IPS-15b (cell line): ENCODE data around the gene MFSD11.

Experiments used
- H3K27me3 ChIP-seq: one replicate; pipeline ENCODE4 v1.6.1; 2013; ENCODE audit warnings: low read length; ENCODE audit not compliant: control insufficient read depth, insufficient read depth
- H3K36me3 ChIP-seq: one replicate; pipeline ENCODE4 v1.6.1; 2013; ENCODE audit warnings: low read length; ENCODE audit not compliant: control insufficient read depth, insufficient read depth
- H3K4me1 ChIP-seq: one replicate; pipeline ENCODE4 v1.6.1; 2013; ENCODE audit warnings: mild to moderate bottlenecking, low read length; ENCODE audit not compliant: control insufficient read depth, insufficient read depth
- H3K4me3 ChIP-seq: one replicate; pipeline ENCODE4 v1.5.1; 2013; ENCODE audit warnings: low read depth, low read length
- H3K9ac ChIP-seq: one replicate; pipeline ENCODE4 v1.6.1; 2013; ENCODE audit warnings: low read depth, mild to moderate bottlenecking, low read length
- H3K9me3 ChIP-seq: one replicate; pipeline ENCODE4 v1.6.1; 2013; ENCODE audit warnings: mild to moderate bottlenecking, low read length; ENCODE audit not compliant: control insufficient read depth, insufficient read depth

MFSD11 gene

DNA sequence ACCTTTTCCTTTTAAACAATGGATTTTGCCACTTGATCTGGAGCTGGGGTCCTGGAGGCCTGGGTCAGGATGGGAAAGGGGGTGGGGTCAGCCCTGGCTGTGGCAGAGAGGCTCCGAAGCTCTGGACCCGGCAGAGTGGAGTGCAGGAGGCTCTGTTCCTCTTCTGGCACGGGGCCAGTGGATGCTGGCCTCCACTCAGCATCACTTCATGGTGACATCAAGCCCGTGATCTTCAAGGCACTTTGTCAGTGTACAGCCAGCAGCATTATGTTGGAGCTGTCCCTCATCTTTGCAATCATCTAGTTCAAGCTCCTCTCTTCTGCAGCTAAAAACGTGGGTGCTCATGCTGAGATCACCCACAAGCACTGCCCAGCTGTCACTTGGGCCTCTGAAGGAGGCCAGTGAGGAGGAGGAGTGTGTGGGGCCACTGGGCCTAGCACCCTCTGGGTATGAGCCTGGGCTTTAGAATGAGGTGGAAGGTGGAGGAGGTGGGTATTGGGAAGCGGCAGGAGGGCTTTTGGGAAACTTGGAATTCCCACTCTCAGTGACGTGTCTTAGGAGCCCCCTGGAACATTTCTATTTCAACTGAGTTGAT, 84.4 kb downstream of the MFSD11 start:
- H3K9ac ChIP-seq, result no peak overlapping the region
- no peak overlapping the region for H3K4me3 ChIP-seq
- H3K36me3 ChIP-seq, result no peaks in the 10 kb centered on the region
- H3K9me3 ChIP-seq, result no peaks in the 10 kb centered on the region
- H3K4me1 ChIP-seq, result peaks cover 2% of the 10 kb centered on the region
- H3K27me3 ChIP-seq, result no peaks in the 10 kb centered on the region

DNA sequence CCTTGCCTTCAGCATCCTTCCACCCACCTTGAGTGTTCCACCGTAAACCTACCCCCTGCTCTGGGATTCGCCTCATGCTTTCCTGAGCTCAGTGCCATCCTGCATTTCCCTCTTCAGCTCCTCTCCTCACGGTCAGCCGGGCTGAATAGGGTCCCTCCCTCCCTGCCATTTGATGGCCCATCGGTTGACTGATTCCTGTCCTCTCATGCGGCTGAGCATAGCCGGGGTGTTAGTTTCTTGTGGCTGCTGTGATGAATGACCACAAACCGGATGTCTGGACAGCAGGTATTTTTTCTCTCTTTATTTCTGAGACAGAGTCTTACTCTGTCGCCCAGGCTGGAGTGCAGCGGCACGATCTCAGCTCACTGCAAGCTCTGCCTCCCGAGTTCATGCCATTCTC, 86.2 kb downstream of the MFSD11 start:
- H3K9ac ChIP-seq, result no peak overlapping the region
- no peaks in the 10 kb centered on the region for H3K9me3 ChIP-seq
- H3K36me3 ChIP-seq, result no peaks in the 10 kb centered on the region
- H3K4me3 ChIP-seq, result no peak overlapping the region
- peaks cover 2% of the 10 kb centered on the region for H3K4me1 ChIP-seq
- no peaks in the 10 kb centered on the region for H3K27me3 ChIP-seq

DNA sequence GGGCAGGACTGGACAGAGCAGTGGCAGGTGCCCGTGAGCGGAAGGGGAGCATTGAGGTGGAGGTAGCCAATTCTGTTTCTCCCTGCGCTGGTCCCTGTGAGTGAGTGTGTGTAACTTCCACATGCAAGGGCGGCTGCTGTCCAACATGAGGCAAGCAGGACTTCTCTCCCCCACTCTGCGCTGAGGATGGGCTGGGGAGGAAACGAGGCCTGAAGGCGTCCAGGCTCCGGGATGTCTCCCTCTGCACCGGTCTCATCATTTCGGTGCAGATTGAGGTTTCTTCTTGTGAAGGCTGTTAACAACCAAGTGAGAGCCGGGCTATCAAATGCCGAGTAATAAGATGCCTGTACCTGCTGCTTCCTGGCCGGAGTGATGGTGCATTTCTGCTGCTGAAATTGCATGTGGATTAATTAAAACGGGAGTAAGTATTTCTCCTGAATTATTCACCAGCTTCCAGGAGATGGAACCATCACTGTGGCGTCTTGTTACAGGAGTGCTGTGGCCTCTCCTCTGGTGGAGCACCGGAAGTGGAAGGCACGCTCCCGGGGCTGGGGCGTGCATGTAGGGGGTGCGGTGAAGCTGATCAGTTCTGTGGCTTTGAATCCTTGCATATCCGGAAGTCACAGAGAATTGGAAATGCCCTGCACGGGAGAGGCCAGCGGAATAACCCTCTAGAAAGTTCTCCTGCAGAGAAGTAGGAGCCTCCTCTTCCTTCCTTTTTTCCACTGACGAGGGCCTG, 88.6 kb downstream of the MFSD11 start:
- Histone ChIP-seq H3K4me3 (no peak overlapping the region), H3K27me3 (no peaks in the 10 kb centered on the region), H3K36me3 (no peaks in the 10 kb centered on the region), H3K4me1 (no peaks in the 10 kb centered on the region), H3K9me3 (no peaks in the 10 kb centered on the region), H3K9ac (no peak overlapping the region)

DNA sequence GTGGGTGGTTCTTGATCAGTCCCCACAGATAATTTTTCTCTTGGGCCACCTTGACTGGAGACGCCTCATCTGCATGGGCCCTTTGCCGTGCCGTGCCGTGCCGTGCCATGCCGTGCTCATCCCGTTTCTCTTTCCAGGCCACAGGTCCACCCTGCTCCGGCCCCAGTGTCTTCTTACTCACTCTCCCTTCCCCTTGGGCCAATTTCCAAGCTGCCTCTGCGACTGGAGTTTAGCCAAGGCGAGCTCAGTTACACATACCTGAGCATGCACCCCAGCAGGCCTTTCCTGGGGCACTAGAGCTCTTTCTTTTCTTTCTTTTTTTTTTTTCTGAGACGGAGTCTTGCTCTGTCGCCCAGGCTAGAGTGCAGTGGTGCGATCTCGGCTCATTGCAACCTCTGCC, 89.8 kb downstream of the MFSD11 start:
- Histone ChIP-seq H3K36me3 (no peaks in the 10 kb centered on the region), H3K27me3 (no peaks in the 10 kb centered on the region), H3K9ac (no peak overlapping the region), H3K4me1 (no peaks in the 10 kb centered on the region), H3K9me3 (no peaks in the 10 kb centered on the region), H3K4me3 (no peak overlapping the region)
